DOHH2 (cell line): ENCODE results near the gene USP40.

ENCODE experiments used
- H3F3A ChIP-seq: fragments of 200-600 bp; sonication (generic), shearing (Covaris generic); 2 replicates; pipeline ENCODE4 v1.6.0; 2016; ENCODE audit warnings: antibody characterized with exemption, mild to moderate bottlenecking; ENCODE audit not compliant: control insufficient read depth, insufficient read depth
- H3K27ac ChIP-seq: fragments of 200-600 bp; sonication (generic); 2 replicates; pipeline ENCODE4 v1.5.1; 2014; ENCODE audit warnings: low read depth, mild to moderate bottlenecking, low read length, moderate library complexity
- H3K27me3 ChIP-seq: fragments of 200-600 bp; sonication (generic); 2 replicates; pipeline ENCODE4 v1.6.1; 2014; ENCODE audit warnings: mild to moderate bottlenecking, low read length, mixed read lengths; ENCODE audit not compliant: control insufficient read depth
- H3K36me3 ChIP-seq: fragments of 200-600 bp; sonication (generic); 2 replicates; pipeline ENCODE4 v1.6.1; 2014; ENCODE audit warnings: mild to moderate bottlenecking, low read length, moderate library complexity, mixed read lengths; ENCODE audit not compliant: control insufficient read depth
- H3K4me1 ChIP-seq: fragments of 200-600 bp; sonication (generic); 2 replicates; pipeline ENCODE4 v1.6.1; 2014; ENCODE audit warnings: mild to moderate bottlenecking, low read length, mixed read lengths; ENCODE audit not compliant: control insufficient read depth
- H3K4me2 ChIP-seq: fragments of 200-600 bp; sonication (generic); 2 replicates; pipeline ENCODE4 v1.6.0; 2014; ENCODE audit warnings: mild to moderate bottlenecking, low read length, moderate library complexity
- H3K4me3 ChIP-seq: fragments of 200-600 bp; sonication (generic); 2 replicates; pipeline ENCODE4 v1.5.1; 2014; ENCODE audit warnings: mild to moderate bottlenecking, low read length, mixed read lengths
- H3K79me2 ChIP-seq: fragments of 200-600 bp; sonication (generic); 2 replicates; pipeline ENCODE4 v1.6.1; 2014; ENCODE audit warnings: mild to moderate bottlenecking, low read length, mixed read lengths; ENCODE audit not compliant: control insufficient read depth
- H3K9me2 ChIP-seq: fragments of 200-600 bp; sonication (generic); replicated peaks from 2 replicates; pipeline ENCODE4 v1.6.1; 2014; ENCODE audit warnings: mild to moderate bottlenecking, low read length, mixed read lengths; ENCODE audit not compliant: control insufficient read depth
- H3K9me3 ChIP-seq: fragments of 200-600 bp; sonication (generic); 2 replicates; pipeline ENCODE4 v1.6.1; 2014; ENCODE audit warnings: antibody characterized with exemption, low read length, mixed read lengths; ENCODE audit not compliant: control insufficient read depth, insufficient read depth
- H4K20me1 ChIP-seq: fragments of 200-600 bp; sonication (generic); 2 replicates; pipeline ENCODE4 v1.6.0; 2014; ENCODE audit warnings: low read depth, mild to moderate bottlenecking, antibody characterized with exemption, low read length, moderate library complexity; ENCODE audit not compliant: control insufficient read depth, insufficient read depth
- EZH2phosphoT487 ChIP-seq: fragments of 200-600 bp; sonication (generic); IDR thresholded peaks from 2 replicates; pipeline ENCODE4 v1.6.1; 2017; ENCODE audit warnings: borderline replicate concordance, mild to moderate bottlenecking, antibody characterized with exemption, low read length, moderate library complexity, mixed read lengths
- TF ChIP-seq, protein P1 (sequence below): fragments of 200-600 bp; sonication (generic); IDR thresholded peaks from one replicate; pipeline ENCODE4 v1.5.1; 2014; ENCODE audit warnings: antibody characterized with exemption, mild to moderate bottlenecking, low read depth, low read length; ENCODE audit not compliant: poor library complexity, severe bottlenecking

The USP40 gene

DNA sequence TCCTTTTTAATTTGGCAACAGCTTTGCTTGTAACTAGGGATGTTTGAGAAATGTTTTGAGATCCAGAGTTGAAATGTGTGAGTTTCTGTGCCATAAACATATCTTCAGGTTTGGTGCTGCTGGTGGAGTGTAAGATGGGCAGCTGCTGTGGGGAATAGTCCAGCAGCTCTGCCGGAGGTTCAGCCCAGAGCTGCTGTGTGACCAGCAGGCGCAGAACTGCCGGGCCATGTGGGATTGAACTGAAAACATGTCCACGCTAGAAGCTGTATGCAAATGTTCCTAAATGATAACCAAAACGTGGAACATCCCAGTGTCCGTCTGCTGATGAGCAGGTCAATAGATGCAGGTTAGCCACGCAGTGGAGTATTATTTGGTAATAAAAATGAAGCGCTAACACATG, 112.7 kb downstream of the USP40 start:
- TF ChIP-seq, protein P1, sequence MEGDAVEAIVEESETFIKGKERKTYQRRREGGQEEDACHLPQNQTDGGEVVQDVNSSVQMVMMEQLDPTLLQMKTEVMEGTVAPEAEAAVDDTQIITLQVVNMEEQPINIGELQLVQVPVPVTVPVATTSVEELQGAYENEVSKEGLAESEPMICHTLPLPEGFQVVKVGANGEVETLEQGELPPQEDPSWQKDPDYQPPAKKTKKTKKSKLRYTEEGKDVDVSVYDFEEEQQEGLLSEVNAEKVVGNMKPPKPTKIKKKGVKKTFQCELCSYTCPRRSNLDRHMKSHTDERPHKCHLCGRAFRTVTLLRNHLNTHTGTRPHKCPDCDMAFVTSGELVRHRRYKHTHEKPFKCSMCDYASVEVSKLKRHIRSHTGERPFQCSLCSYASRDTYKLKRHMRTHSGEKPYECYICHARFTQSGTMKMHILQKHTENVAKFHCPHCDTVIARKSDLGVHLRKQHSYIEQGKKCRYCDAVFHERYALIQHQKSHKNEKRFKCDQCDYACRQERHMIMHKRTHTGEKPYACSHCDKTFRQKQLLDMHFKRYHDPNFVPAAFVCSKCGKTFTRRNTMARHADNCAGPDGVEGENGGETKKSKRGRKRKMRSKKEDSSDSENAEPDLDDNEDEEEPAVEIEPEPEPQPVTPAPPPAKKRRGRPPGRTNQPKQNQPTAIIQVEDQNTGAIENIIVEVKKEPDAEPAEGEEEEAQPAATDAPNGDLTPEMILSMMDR: no peak
- TF ChIP-seq EZH2phosphoT487: no peak
- H3K79me2 ChIP-seq: no peaks in the 10 kb centered on the region
- no peaks in the 10 kb centered on the region for H3K4me1 ChIP-seq
- no peak overlapping the region for H3K27ac ChIP-seq
- H3K36me3 ChIP-seq: peaks cover 78% of the 10 kb centered on the region
- H3K9me3 ChIP-seq: no peaks in the 10 kb centered on the region
- no peaks in the 10 kb centered on the region for H3K9me2 ChIP-seq
- H3K4me2 ChIP-seq: no peak overlapping the region
- no peaks in the 10 kb centered on the region for H4K20me1 ChIP-seq
- no peaks in the 10 kb centered on the region for H3K27me3 ChIP-seq
- no peaks in the 10 kb centered on the region for H3F3A ChIP-seq
- no peak overlapping the region for H3K4me3 ChIP-seq

DNA sequence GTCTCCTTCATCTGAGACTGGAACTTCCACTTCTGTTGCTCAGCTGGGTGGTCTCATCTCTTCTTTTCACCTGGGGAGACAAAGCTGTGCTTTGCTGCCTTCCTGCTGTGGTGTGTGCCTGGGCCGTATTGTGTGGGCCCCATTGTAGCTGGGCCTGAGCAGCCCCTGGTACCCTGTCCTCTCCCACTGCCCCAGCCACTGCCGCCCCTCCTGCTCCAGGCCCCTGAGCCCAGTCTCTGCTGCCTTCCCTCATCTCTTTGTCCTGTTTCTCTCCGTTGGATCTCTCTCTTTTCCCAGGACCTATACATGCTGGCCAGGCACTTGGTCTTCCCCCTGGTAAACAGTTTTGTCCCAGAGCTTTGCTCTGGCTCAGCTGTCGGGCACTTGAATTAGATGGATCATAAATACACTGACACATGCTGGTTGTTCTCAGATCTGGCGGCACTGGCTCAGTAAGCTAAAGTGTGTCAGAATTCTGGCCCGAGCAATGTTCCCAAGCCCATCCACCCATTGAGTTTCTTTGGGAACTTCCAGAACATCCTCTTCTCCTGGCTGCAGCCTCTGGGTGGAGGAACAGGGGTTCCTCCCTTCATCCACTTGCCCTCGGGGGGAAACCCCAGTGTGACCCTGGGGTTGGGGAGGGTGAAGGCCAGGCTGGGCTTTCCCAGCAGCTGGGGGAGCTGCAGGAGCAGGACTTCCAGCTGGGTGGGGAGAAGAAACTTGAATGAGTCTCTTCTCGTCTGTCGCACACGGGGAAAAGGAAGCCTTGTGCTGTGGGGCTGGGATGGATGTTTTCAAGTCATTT, 113.3 kb downstream of the USP40 start:
- Histone ChIP-seq H3K27ac (no peak overlapping the region), H3K4me2 (no peak overlapping the region), H4K20me1 (no peaks in the 10 kb centered on the region), H3K9me2 (no peaks in the 10 kb centered on the region), H3K4me1 (no peaks in the 10 kb centered on the region), H3K4me3 (no peak overlapping the region), H3K36me3 (peaks cover 81% of the 10 kb centered on the region), H3K27me3 (no peaks in the 10 kb centered on the region), H3F3A (no peaks in the 10 kb centered on the region), H3K79me2 (no peaks in the 10 kb centered on the region), H3K9me3 (no peaks in the 10 kb centered on the region)
- no peak for TF ChIP-seq EZH2phosphoT487
- TF ChIP-seq, protein P1: no peak

DNA sequence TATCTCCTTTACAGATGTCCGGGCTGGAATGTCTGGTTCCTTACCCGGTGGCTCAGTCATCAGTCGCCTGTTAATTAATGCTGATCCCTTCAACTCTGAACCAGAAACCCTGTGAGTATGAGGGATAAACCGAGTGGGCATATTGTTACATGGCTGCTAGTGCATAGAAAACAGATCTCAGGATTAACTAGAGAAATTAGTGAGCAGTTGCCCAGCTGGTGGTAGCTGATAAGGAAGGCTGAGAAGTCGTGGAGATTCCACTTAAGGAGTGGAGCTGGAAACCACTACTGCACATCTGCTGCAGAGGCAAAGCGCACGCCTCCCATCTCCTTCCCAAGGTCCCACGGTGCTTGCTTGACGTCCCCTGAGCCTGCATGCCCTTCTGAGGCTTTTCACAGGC, 114.6 kb downstream of the USP40 start:
- H3K9me3 ChIP-seq: no peaks in the 10 kb centered on the region
- peaks cover 79% of the 10 kb centered on the region for H3K36me3 ChIP-seq
- no peaks in the 10 kb centered on the region for H3F3A ChIP-seq
- H3K4me3 ChIP-seq: no peak overlapping the region
- TF ChIP-seq, protein P1: no peak
- TF ChIP-seq EZH2phosphoT487: no peak
- no peaks in the 10 kb centered on the region for H3K4me1 ChIP-seq
- H3K9me2 ChIP-seq: no peaks in the 10 kb centered on the region
- no peak overlapping the region for H3K4me2 ChIP-seq
- no peaks in the 10 kb centered on the region for H3K79me2 ChIP-seq
- H4K20me1 ChIP-seq: no peaks in the 10 kb centered on the region
- no peaks in the 10 kb centered on the region for H3K27me3 ChIP-seq
- H3K27ac ChIP-seq: no peak overlapping the region
